Measurements from ENCODE around the gene PDZD8.
"Not testable (repeated sequence)": the region's sequence is repeated elsewhere in the genome, so short reads cannot be mapped to it uniquely, and the experiment has no call there.

GRCh38 chr10:117303451-117303850, 71.8 kb downstream of the PDZD8 start:
- TF ChIP-seq EZH2phosphoT487 (IDR thresholded peaks at IDR 0.05; ENCODE audit: insufficient read depth, low read depth); EZH2 (IDR thresholded peaks at IDR 0.05; ENCODE audit: insufficient read depth, poor library complexity, severe bottlenecking): not testable (repeated sequence)

Data from GM23248 (cell line).